Fibroblast of upper back skin (primary cell): ENCODE measurements around the gene OTOF.
A peak's percentile ranks its signal among the peaks of the same experiment; 100 is the strongest.

Source experiments
- DNase-seq: peaks from one replicate; pipeline ENCODE4 v3.0.0-alpha.2; 2013

Gene OTOF

DNA sequence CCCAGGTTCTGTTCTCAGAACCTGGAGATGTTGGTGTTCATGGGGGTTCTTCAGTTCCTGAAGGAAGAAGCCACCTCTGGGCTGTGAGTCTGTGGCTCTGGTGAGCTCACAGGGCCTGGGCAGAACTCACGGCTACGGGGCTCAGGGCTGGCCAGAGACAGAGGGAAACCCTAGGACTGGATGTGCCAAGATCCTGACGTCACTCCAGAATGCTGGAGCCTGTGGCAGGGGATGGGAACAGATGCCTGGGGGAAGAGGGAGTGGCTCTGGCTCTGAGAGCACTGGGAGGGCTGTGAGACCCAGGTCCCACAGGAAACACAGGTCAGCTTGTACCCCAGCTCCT is at the start of gene OTOF:
Gene OTOF (minus strand): TSS at position 214 of the 343 bp plus-strand sequence.
- DNase-seq: peak; percentile 51

DNA sequence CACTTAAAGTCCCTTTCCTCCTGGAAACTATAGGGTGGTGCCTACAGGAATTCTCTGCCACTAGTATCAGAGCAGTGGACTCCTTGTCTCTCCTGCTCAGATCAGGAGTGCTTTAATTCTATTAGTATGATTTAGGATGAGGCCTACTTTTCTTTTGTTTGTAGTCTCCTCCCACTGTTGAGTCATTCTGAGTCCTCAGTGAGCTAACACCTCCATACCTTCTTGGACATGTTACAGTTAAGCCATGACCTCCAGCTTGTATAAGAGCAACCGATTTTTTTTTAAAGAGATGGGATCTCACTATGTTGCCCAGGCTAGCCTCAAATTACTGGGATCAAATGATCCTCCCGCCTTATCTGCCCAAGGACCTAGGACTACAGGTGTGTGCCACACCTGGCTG is 48.7 kb upstream of the OTOF start:
- DNase-seq: no peak

DNA sequence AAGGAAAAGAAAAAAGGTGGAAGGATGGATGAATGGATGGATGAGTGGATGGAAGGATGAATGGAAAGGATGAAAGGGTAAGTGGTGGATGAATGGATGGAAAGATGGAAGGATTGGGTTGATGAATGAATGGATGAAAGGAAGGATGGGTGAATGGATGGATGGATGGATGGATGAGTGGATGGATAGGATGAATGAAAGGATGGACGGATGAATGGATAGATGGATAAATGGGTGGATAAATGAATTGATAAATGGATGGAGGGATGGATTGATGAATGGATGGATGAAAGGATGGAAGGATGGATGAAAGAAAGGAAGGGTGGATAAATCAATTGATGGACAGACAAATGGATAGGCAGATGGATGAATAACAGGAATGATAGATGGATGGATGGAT is 48.2 kb upstream of the OTOF start:
- no peak for DNase-seq

DNA sequence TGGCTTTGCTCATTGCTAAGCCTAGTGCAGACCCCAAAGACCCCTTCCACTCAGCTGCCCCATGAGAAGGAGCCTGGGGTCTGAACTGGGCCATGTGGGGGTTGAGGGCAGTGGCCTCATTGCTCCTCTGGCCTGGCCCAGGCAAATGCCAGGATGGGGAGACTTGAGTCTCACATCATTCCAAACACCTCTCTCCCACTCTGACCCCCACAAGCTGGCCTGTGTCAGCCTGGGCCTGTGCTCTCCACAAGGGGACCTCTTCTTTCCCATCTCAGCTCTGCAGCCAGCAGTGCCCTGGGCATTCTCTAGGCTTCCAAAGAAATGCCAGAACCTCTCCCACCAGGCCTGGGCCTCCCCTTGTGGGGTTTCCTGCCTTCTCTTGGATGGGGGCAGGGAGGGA is 45.8 kb upstream of the OTOF start:
- DNase-seq: no peak

DNA sequence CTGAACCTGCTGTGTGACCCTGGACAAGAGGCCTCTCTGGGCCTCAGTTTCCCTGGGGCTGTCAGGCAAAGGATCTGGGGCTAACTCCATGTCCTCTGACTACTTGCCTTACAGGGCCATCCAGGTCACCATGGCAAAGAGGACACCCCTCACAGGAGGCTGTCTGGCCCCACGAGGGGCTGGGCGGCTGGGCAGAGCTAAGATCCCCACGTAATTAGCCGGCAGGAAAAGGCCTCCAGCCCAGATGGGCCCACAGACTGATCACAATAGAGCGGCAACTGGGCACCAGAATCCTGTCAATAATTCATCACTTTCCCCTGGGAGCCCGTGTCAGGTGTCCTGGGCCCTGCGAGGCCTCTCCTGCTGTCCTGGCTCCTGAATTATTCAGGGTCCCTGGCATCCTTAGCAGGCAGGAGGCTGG is 44.8 kb upstream of the OTOF start:
- no peak for DNase-seq

DNA sequence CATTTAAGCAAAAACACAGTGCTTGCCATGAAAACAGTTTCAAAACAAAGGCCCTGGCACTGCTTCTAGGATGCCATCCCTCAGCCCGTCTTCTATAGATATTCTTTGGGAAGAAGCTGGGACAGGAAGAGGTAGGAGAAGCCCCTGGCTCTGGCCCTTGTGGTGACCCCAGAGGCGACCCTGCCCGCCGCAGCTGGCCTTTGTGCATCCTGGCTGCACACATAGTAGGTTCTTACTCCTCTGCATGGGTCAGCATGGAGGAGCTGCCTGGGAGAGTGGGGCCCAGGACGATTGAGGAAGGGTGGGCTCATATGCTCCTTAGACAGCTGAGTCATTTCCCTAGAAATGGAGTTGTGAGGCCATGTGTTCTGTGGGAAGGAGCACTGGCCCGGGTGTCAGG is 44.4 kb upstream of the OTOF start:
- DNase-seq: no peak

- DNase-seq: no peak
Observed at GRCh38 chr2:26521913-26522180, 43.9 kb upstream of the OTOF start.

DNA sequence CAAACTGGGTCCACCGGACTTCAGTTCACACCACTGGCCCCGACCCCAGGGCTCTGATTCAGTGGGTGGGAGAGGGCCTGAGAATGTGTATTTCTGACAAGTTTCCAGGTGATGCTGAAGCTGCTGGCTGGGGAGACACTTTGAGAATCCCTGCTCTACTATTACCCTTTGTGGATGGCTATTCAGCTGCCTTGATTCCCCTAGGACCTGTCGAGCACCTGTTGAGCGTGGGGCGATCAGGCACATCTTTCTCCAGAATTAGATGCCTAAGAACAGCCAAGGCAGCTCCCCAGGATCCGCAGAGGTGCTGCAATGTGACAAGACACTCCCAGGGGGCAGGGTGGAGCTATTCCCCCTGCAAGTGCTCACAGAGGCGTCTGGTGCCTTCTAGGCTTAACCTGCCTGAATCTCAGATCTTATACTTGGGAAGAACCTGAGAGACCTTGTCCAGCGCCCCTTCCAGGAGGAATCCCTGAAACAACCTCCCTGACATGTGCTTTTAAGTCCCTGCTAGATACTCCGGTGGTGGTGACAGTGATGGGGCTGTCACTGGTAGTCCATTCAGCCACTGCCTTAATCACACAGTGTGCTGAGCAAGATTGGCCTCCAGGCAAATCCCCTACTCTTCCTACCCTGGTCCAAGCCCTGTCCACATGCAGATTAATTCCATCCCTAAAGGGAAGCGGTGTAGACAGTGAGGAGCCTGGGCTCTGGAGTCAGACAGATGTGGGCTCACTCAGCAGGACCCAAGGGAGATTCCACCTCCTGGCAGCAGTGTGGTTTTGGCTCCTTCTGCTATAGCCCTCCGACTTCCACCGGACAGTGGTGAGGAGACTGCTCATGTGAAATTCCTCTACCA is 43.4 kb upstream of the OTOF start:
- peak; percentile 28 for DNase-seq

DNA sequence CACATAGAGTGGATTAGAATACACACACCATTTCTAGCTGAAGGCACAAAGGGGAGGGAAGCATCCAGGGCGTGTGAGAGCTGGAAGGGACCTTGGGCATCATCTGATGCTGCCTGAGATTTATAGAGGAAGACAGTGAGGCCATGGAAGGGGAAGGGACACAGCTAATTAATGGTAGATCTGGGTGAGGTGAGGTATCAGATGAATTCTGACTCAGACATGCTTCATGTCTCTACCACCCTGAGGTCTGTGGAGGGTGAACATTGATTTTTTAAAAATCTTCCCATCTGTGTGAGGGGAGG is 42.2 kb upstream of the OTOF start:
- no peak for DNase-seq

DNA sequence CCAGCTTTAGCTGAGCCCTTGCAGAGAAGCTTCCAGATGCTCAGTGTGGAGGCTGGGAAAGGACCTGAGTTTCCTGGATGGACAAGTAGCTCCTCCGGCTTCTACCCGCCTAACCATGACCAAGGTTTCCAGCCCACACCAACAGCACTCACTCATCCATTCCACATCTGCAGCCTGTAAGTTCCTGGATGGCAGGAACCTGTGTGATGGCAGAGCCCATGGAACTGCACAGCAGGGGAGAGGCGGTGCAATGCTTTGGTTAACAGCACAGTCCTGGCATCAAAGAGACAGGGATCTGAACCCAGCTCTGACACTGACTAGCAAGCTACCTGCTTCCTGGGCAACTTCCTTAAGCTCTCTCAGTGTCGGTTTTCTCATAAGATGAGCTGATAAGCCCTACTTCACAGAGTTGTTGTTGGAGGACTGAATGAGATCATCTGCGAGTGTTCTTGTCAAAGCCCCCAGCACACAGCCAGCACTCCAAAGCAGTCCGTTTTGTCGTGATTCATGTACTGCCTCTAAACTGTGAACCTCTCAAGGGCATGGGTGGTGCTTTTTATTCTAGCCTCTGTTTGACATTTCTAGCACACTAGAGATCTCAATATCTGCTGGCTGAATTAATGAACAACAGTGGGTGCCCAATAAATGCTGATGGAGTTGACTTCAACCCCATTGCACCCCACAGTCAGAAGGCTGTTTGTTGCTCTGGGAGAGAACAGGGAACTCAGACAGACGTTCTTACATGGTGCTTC is 41.6 kb upstream of the OTOF start:
- no peak for DNase-seq

DNA sequence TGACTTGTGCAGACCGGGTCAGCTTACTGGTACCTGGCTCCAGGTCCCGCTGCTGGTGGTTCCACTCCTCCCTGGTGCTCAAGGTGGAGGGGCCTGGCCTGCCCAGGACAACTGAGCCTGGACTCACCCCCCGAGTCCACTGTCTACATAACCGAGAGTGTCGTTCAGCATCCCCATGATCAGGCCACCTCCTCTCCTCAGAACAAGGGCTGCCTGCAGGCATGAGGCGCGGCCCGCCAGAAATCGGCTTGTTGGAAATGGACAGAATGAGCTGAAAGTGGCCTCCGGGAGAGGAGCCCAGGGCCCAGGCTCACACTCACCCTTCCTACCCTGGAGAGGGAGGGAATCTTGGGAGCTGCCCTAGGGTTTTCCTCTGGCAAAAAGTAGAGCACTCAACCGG is 38.9 kb upstream of the OTOF start:
- DNase-seq: no peak

DNA sequence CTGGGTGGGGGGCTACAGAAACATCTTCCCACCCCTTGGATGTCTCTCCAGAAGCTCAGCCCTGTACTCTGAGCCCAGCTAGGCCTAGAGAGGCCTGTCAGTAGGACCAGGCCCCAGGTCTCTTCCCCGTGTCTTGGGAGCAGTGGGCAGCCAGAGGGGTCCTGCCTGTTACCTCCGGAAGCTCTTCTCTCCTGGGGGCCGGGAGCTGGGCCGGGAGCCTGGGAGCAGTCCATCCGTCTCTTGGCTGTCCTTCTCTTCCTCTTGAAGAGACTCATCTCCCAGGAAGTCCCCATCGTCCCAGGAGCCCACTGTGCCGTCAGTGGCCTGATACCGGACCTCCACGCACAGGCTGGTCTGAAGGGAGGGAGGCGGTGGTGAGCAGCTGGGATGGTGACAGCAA is 38.3 kb upstream of the OTOF start:
- DNase-seq: no peak

GRCh38 chr2:26515771-26516170 is 37.8 kb upstream of the OTOF start:
- DNase-seq: no peak

- DNase-seq: no peak
Observed at GRCh38 chr2:26514045-26514444, 36.1 kb upstream of the OTOF start.

GRCh38 chr2:26513261-26513660 is 35.3 kb upstream of the OTOF start:
- no peak for DNase-seq

DNA sequence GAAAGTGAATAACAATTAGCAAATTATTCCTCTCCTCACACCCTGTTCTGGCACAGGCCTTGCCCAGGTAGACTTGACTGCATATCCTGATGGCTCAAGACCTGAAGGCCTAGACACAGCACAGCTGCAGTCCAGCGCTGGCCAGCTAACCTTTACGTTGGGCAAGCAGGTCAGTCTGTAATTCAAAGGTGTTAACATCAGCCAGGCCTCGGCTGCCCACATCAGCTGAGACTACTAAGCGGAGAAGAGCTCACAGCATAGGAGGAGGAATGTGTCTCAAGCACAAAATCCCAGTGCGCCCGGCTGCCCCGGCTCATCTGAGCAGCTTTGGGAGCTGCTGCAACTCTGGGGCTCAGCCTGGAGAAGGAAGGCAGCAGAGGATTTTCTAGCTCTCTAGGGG is 33.5 kb upstream of the OTOF start:
- no peak for DNase-seq

DNA sequence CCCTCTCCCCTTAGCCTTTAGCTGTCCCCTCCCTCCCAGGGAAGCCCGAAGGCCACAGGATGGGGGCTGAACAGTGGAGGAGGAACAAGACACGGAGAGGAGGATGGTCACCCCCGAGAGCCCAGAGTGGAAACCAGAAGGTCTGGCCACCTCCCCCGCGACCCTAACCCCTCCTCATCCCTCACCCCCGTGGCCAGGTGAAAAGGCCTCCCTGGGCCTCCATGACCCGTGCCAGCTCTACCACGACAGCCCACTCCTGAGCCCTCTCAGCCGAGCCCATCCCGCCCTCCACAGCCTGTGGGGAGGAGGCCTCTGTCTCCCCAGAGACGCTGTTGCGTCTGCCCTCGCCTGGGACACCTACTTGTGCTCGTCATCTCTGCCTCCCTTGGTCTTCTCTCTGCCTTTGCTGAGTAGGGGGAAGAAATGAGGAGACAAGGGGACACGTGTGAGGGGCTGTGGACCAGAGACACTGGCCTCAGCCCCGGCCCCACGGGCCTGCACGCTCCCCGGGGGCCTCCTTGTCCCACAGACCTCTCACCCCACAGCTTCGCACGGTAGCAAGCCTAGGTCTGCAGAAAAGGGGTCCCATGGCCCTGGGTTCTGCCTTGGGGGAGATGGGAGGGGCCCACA is 32.5 kb upstream of the OTOF start:
- no peak for DNase-seq

- DNase-seq: no peak
Observed at GRCh38 chr2:26509141-26509540, 31.2 kb upstream of the OTOF start.

GRCh38 chr2:26507932-26508331 is 30.0 kb upstream of the OTOF start:
- DNase-seq: no peak

GRCh38 chr2:26507088-26507487 is 29.2 kb upstream of the OTOF start:
- no peak for DNase-seq

DNA sequence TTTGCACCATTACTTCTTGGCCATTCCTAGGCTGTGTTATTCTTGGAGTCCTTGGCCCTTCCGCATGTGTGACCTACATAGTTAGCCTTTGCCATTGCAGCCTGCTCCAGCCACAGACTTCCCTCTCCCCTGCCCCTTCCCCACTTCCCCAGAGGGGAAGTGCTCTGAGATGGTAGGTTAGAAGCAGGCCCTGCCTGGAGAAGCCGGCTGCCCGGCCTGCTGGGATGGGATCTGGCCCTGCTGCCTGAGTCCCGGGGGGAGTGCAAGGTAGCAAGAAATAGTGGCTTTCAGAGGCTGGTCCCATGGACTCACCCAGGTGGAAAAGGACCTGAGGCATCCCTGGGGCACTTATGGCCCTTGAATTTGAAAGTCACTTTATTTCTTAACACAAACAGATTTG is 28.4 kb upstream of the OTOF start:
- DNase-seq: no peak

DNA sequence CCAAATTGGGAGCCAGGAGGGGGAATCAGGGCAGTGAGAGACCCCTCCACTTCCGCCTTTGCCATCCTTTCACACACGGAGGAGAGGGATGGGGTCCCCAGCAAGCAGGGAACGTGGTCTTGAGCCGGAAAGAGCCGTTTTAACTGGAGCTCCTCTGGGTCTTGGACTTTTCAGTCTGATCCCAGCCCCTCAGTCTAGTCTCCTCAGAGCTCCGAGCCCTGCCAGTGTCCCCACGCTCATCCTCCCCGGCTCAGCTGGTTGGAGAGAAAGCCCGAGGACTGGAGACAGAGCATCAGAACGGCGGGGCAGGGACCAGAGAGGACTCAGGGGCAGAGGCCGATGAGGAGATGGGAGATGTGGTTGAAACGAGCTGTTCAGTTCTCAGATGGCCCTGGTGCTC is 26.1 kb upstream of the OTOF start:
- no peak for DNase-seq

DNA sequence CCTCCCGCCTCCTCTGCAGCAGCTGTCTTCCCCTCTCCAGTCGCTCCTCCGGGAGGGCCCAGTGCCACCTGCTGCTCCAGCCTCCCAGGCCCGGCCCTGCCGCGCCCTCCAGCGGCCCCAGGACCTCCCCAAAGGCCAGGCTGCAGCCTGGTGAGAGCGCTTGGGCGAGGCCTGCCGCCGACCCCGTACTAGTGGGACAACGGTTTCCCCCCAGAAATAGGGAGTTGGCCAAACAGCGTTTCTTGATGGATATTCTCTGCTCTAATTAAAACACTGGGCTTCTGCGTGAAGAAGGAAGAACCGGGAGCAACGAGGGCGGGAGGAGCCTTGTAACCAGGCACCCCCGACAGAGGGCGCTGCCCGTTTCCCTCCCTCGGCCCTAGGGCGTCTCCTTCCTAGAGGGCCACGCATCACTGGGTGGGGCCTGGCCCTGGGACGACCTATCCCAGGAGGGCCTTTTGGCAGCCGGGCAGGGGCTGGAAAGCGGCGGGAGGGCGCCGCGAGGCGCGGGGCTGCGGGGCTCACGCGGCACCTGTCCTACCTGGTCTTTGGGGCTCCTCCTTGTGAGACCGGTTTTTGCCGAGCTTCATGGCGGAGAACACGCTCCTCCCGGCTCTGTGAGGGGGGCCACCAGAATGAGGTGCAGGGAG is 25.4 kb upstream of the OTOF start:
- peak; percentile 43 for DNase-seq

DNA sequence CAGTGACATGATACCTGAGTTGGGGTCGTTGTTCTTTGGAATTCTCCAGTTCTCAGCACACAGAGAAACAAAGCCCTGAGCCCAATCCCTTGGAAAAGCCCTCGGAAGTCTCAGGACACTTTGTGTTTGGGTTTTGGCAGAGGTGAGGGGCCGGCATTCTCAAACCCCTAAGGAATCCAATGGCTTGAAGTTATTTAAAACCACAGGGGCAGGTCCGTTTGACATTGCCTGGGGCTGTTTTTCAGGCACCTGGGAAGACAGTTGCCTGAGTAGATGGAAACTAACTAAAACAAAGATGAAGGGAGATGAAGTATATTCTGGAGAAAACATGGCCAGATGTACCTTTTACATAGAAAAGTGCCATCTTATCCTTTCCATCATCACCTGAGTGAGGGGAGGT is 22.5 kb upstream of the OTOF start:
- no peak for DNase-seq
